ENCODE data around the gene PLRG1. TPM values are rescaled to one million over a fixed set of nuclear protein-coding genes. Genes with fewer than 3 reads are reported as not detected.

PLRG1 gene
- total RNA-seq, 1 experiment from 2014 or later, result 116 TPM

GRCh38 chr4:154559494-154560418 lies 9.6 kb upstream of the PLRG1 start:
- BruUV-seq (replicated peaks), result no TSS peak
- ChIA-PET CTCF (interaction anchor here (0.5 to 2.5 kb wide), 5 partner anchors 59 to 66 kb away, joined by 3 to 38 read pairs (median 4); no protein-coding TSS in a partner anchor), POLR2A (ENCODE audit: low non-redundant PET) (no interaction called here)
- Histone ChIP-seq H3K27me3 (replicated peaks; ENCODE audit: insufficient read depth, low read depth, low read length, poor library complexity) (no peaks in the 10 kb centered on the region), H3K4me1 (ENCODE audit: insufficient read depth, low read length, poor library complexity, severe bottlenecking) (no peaks in the 10 kb centered on the region), H3K27ac (ENCODE audit: low read depth, low read length, poor library complexity, severe bottlenecking) (no peak overlapping the region), H3K4me3 (ENCODE audit: low read depth, low read length, poor library complexity, severe bottlenecking) (no peak overlapping the region), H3K36me3 (ENCODE audit: insufficient read depth, low read length, poor library complexity, severe bottlenecking) (no peaks in the 10 kb centered on the region), H3K9me3 (ENCODE audit: low read depth, low read length, poor library complexity, severe bottlenecking) (no peaks in the 10 kb centered on the region)
- peak; percentile 70 for DNase-seq (ENCODE audit: low spot score)
- no peak for TF ChIP-seq EZH2 (IDR thresholded peaks at IDR 0.05; ENCODE audit: borderline replicate concordance, low read depth, low read length, poor library complexity, severe bottlenecking)
- peak; percentile 68 for TF ChIP-seq CTCF (conservative IDR thresholded peaks at IDR 0.05; ENCODE audit: low read depth, low read length)
- intact Hi-C loops (cut with micrococcal nuclease; ENCODE audit: unreplicated experiment), result loop anchor here (1.0 to 5.0 kb wide), 3 partner anchors 63 to 813 kb away; no protein-coding TSS in a partner anchor

GRCh38 chr4:154559141-154559493 lies 8.9 kb upstream of the PLRG1 start:
- H3K4me3 ChIP-seq (ENCODE audit: low read depth, low read length, poor library complexity, severe bottlenecking), result no peak overlapping the region
- intact Hi-C loops (cut with micrococcal nuclease; ENCODE audit: unreplicated experiment), result loop anchor here (1.0 to 5.0 kb wide), 3 partner anchors 63 to 813 kb away; no protein-coding TSS in a partner anchor
- POLR2A ChIA-PET (ENCODE audit: low non-redundant PET), result no interaction called here
- BruUV-seq (replicated peaks), result no TSS peak
- H3K4me1 ChIP-seq (ENCODE audit: insufficient read depth, low read length, poor library complexity, severe bottlenecking), result no peaks in the 10 kb centered on the region
- no peak for DNase-seq (ENCODE audit: low spot score)
- H3K9me3 ChIP-seq (ENCODE audit: low read depth, low read length, poor library complexity, severe bottlenecking), result no peaks in the 10 kb centered on the region
- CTCF ChIA-PET, result interaction anchor here (0.5 to 2.5 kb wide), 6 partner anchors 10 to 67 kb away, joined by 3 to 38 read pairs (median 4); no protein-coding TSS in a partner anchor
- TF ChIP-seq EZH2 (IDR thresholded peaks at IDR 0.05; ENCODE audit: borderline replicate concordance, low read depth, low read length, poor library complexity, severe bottlenecking) (no peak), CTCF (conservative IDR thresholded peaks at IDR 0.05; ENCODE audit: low read depth, low read length) (no peak)
- no peak overlapping the region for H3K27ac ChIP-seq (ENCODE audit: low read depth, low read length, poor library complexity, severe bottlenecking)
- no peaks in the 10 kb centered on the region for H3K36me3 ChIP-seq (ENCODE audit: insufficient read depth, low read length, poor library complexity, severe bottlenecking)
- H3K27me3 ChIP-seq (replicated peaks; ENCODE audit: insufficient read depth, low read depth, low read length, poor library complexity), result no peaks in the 10 kb centered on the region

GRCh38 chr4:154551872-154552686 lies 1.9 kb upstream of the PLRG1 start:
- H3K27me3 ChIP-seq (replicated peaks; ENCODE audit: insufficient read depth, low read depth, low read length, poor library complexity), result no peaks in the 10 kb centered on the region
- TF ChIP-seq EZH2 (IDR thresholded peaks at IDR 0.05; ENCODE audit: borderline replicate concordance, low read depth, low read length, poor library complexity, severe bottlenecking) (no peak), CTCF (conservative IDR thresholded peaks at IDR 0.05; ENCODE audit: low read depth, low read length) (peak; percentile 84)
- H3K9me3 ChIP-seq (ENCODE audit: low read depth, low read length, poor library complexity, severe bottlenecking), result no peaks in the 10 kb centered on the region
- peaks cover 8% of the 10 kb centered on the region for H3K36me3 ChIP-seq (ENCODE audit: insufficient read depth, low read length, poor library complexity, severe bottlenecking)
- peaks cover 11% of the 10 kb centered on the region for H3K4me1 ChIP-seq (ENCODE audit: insufficient read depth, low read length, poor library complexity, severe bottlenecking)
- no TSS peak for BruUV-seq (replicated peaks)
- peak; percentile 81 for DNase-seq (ENCODE audit: low spot score)
- H3K4me3 ChIP-seq (ENCODE audit: low read depth, low read length, poor library complexity, severe bottlenecking), result no peak overlapping the region
- intact Hi-C loops (cut with micrococcal nuclease; ENCODE audit: unreplicated experiment), result loop anchor here (1.0 kb wide), 1 partner anchor 66 kb away; no protein-coding TSS in a partner anchor
- H3K27ac ChIP-seq (ENCODE audit: low read depth, low read length, poor library complexity, severe bottlenecking), result no peak overlapping the region
- ChIA-PET CTCF (interaction anchor here (0.6 to 1.3 kb wide), 2 partner anchors 11 to 67 kb away, joined by 3 to 7 read pairs; no protein-coding TSS in a partner anchor), POLR2A (ENCODE audit: low non-redundant PET) (no interaction called here)

All from A673 (cell line).